ENCODE measurements around the gene TOP1. TPM values are rescaled to one million over a fixed set of nuclear protein-coding genes. Genes with fewer than 3 reads are reported as not detected.
A peak's percentile ranks its signal among the peaks of the same experiment; 100 is the strongest.

Gene TOP1
- total RNA-seq, 2 donors from 2014 or later: 80.6 to 85.5 TPM

DNA sequence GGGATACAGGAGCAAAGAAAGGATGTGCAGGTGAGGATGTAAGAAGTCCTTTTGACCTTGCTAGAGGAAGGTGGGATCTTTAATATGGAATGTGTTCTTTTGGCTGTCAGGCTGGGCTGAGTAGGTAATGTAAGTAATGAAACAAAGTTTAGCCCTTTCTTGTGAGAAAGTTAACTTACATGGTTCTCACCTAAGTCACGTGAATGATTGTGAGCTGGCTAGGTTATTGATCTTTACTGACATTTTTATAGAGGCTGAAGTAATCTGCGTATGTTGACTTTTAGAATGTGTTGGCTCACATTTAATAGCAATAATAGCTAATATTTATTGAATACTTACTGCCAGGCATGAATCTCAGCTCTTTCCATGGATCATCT is 2.6 kb downstream of the TOP1 start:
- Histone ChIP-seq H3K9ac (ENCODE audit: low read depth in 2 of 2, low read length in 2 of 2) (peak overlapping the region in 1 of 2 donors; percentile 0), H3K4me1 (peaks cover 4% of the 10 kb centered on the region), H3K27ac (no peak overlapping the region), H3K4me3 (no peak overlapping the region), H3K27me3 (no peaks in the 10 kb centered on the region), H3K9me3 (no peaks in the 10 kb centered on the region), H3K36me3 (no peaks in the 10 kb centered on the region)
- intact Hi-C loops (cut with DNase I): no loop called here
- TF ChIP-seq, protein P1, sequence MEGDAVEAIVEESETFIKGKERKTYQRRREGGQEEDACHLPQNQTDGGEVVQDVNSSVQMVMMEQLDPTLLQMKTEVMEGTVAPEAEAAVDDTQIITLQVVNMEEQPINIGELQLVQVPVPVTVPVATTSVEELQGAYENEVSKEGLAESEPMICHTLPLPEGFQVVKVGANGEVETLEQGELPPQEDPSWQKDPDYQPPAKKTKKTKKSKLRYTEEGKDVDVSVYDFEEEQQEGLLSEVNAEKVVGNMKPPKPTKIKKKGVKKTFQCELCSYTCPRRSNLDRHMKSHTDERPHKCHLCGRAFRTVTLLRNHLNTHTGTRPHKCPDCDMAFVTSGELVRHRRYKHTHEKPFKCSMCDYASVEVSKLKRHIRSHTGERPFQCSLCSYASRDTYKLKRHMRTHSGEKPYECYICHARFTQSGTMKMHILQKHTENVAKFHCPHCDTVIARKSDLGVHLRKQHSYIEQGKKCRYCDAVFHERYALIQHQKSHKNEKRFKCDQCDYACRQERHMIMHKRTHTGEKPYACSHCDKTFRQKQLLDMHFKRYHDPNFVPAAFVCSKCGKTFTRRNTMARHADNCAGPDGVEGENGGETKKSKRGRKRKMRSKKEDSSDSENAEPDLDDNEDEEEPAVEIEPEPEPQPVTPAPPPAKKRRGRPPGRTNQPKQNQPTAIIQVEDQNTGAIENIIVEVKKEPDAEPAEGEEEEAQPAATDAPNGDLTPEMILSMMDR (IDR thresholded peaks at IDR 0.05): no peak
- no peak for DNase-seq

DNA sequence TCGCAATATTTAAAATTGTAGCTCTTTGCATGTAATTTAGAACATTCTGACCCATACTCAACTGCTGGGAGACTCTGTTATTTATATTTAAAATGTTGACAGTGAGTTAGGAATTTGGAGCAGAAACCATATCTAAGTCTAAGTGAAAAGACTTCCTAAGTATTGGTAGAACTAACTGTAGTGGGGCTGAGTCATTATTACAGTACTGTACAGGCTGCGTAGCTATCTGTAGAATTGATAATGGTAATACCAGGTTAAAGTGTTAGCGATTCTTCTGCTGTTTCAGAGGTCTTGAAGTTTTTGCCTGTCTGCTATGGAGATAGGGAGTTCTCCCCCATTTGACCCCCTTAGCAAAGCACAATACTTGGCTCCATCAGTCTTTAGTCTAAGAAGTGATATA is 3.6 kb downstream of the TOP1 start:
- no peaks in the 10 kb centered on the region for H3K9me3 ChIP-seq
- no peak for DNase-seq
- no peaks in the 10 kb centered on the region for H3K27me3 ChIP-seq
- H3K36me3 ChIP-seq: no peaks in the 10 kb centered on the region
- no peak overlapping the region for H3K27ac ChIP-seq
- H3K4me3 ChIP-seq: no peak overlapping the region
- TF ChIP-seq, protein P1 (IDR thresholded peaks at IDR 0.05): no peak
- peaks cover 4% of the 10 kb centered on the region for H3K4me1 ChIP-seq
- intact Hi-C loops (cut with DNase I): no loop called here
- no peak overlapping the region for H3K9ac ChIP-seq (ENCODE audit: low read depth in 2 of 2, low read length in 2 of 2)

- no peaks in the 10 kb centered on the region for H3K36me3 ChIP-seq
These were observed 5.6 kb downstream of the TOP1 start for GRCh38 chr20:41034239-41034638.

GRCh38 chr20:41035207-41035606 is 6.6 kb downstream of the TOP1 start:
- no peaks in the 10 kb centered on the region for H3K36me3 ChIP-seq
- no peak overlapping the region for H3K4me3 ChIP-seq
- TF ChIP-seq, protein P1 (IDR thresholded peaks at IDR 0.05): no peak
- no peak overlapping the region for H3K9ac ChIP-seq (ENCODE audit: low read depth in 2 of 2, low read length in 2 of 2)
- H3K27ac ChIP-seq: no peak overlapping the region
- no peaks in the 10 kb centered on the region for H3K9me3 ChIP-seq
- intact Hi-C loops (cut with DNase I): no loop called here
- DNase-seq: no peak
- peaks cover 4% of the 10 kb centered on the region for H3K4me1 ChIP-seq
- H3K27me3 ChIP-seq: no peaks in the 10 kb centered on the region

More at GRCh38 chr20:41034239-41034638, 5.6 kb downstream of the TOP1 start:
- no peak for DNase-seq
- H3K4me3 ChIP-seq: no peak overlapping the region
- H3K9ac ChIP-seq (ENCODE audit: low read depth in 2 of 2, low read length in 2 of 2): no peak overlapping the region
- intact Hi-C loops (cut with DNase I): no loop called here
- H3K27me3 ChIP-seq: no peaks in the 10 kb centered on the region
- TF ChIP-seq, protein P1 (IDR thresholded peaks at IDR 0.05): no peak
- peaks cover 4% of the 10 kb centered on the region for H3K4me1 ChIP-seq
- H3K27ac ChIP-seq: no peak overlapping the region
- no peaks in the 10 kb centered on the region for H3K9me3 ChIP-seq

- Histone ChIP-seq H3K36me3 (no peaks in the 10 kb centered on the region), H3K9ac (ENCODE audit: low read depth in 2 of 2, low read length in 2 of 2) (no peak overlapping the region), H3K27ac (no peak overlapping the region), H3K27me3 (no peaks in the 10 kb centered on the region), H3K4me1 (no peaks in the 10 kb centered on the region), H3K9me3 (no peaks in the 10 kb centered on the region), H3K4me3 (no peak overlapping the region)
- intact Hi-C loops (cut with DNase I): no loop called here
- TF ChIP-seq, protein P1 (IDR thresholded peaks at IDR 0.05): no peak
- DNase-seq: no peak
These were observed 8.6 kb downstream of the TOP1 start for GRCh38 chr20:41037179-41037578.

All from colonic mucosa (tissue), 4 donors.